SU-DHL-6 (cell line): Measurements from ENCODE around the gene CSNK2A3.

Experiments used
- H2AFZ ChIP-seq: fragments of 200-600 bp; sonication (generic); 2 replicates; pipeline ENCODE4 v1.6.1; 2014; ENCODE audit warnings: low read depth, mild to moderate bottlenecking, moderate library complexity, mixed read lengths, antibody characterized with exemption, low read length; ENCODE audit not compliant: severe bottlenecking
- H3F3A ChIP-seq: fragments of 200-600 bp; shearing (Covaris generic); 2 replicates; pipeline ENCODE4 v1.6.0; 2016; ENCODE audit warnings: antibody characterized with exemption, mild to moderate bottlenecking; ENCODE audit not compliant: insufficient read depth
- H3K27ac ChIP-seq: fragments of 200-600 bp; sonication (generic); 2 replicates; pipeline ENCODE4 v1.5.1; 2016; ENCODE audit warnings: low read depth, mild to moderate bottlenecking, low read length, moderate library complexity, mixed read lengths
- H3K27me3 ChIP-seq: fragments of 200-600 bp; sonication (generic), shearing (Covaris generic); 2 replicates; pipeline ENCODE4 v1.6.0; 2014; ENCODE audit warnings: mild to moderate bottlenecking, low read length
- H3K36me3 ChIP-seq: fragments of 200-600 bp; sonication (generic); 2 replicates; pipeline ENCODE4 v1.6.1; 2014; ENCODE audit warnings: mild to moderate bottlenecking, low read length, mixed read lengths
- H3K4me2 ChIP-seq: fragments of 300-600, 200-600 bp; shearing (Covaris generic), sonication (generic); 2 replicates; pipeline ENCODE4 v1.6.0; 2014; ENCODE audit warnings: low read length, low read depth, mild to moderate bottlenecking; ENCODE audit not compliant: poor library complexity, severe bottlenecking
- H3K4me3 ChIP-seq: fragments of 200-600 bp; sonication (generic); 2 replicates; pipeline ENCODE4 v1.5.1; 2014; ENCODE audit warnings: antibody characterized with exemption, low read length, mild to moderate bottlenecking, mixed read lengths; ENCODE audit not compliant: insufficient read depth, poor library complexity, severe bottlenecking
- H3K79me2 ChIP-seq: fragments of 200-600 bp; sonication (generic); 2 replicates; pipeline ENCODE4 v1.6.1; 2014; ENCODE audit warnings: mild to moderate bottlenecking, low read length, moderate library complexity; ENCODE audit not compliant: insufficient read depth
- H3K9ac ChIP-seq: fragments of 200-600 bp; sonication (generic); 2 replicates; pipeline ENCODE4 v1.7.0; 2014; ENCODE audit warnings: mild to moderate bottlenecking, low read length
- H3K9me2 ChIP-seq: fragments of 200-600 bp; sonication (generic); replicated peaks from 2 replicates; pipeline ENCODE4 v1.6.1; 2014; ENCODE audit warnings: low read length; ENCODE audit not compliant: insufficient read depth
- H3K9me3 ChIP-seq: fragments of 200-600 bp; sonication (generic); 2 replicates; pipeline ENCODE4 v1.6.1; 2014; ENCODE audit warnings: low read length, mixed read lengths; ENCODE audit not compliant: insufficient read depth
- H4K20me1 ChIP-seq: fragments of 200-600 bp; sonication (generic); 2 replicates; pipeline ENCODE4 v1.6.1; 2014; ENCODE audit warnings: low read depth, mild to moderate bottlenecking, antibody characterized with exemption, low read length, moderate library complexity, mixed read lengths
- EZH2phosphoT487 ChIP-seq: fragments of 200-600 bp; sonication (generic), shearing (Covaris generic); conservative IDR thresholded peaks from 2 replicates; pipeline ENCODE4 v1.6.1; 2018; ENCODE audit warnings: mild to moderate bottlenecking, antibody characterized with exemption, low read length, moderate library complexity, mixed read lengths
- TF ChIP-seq, protein P1 (sequence below): fragments of 200-600 bp; sonication (generic); IDR thresholded peaks from one replicate; pipeline ENCODE4 v1.5.1; 2017; ENCODE audit warnings: antibody characterized with exemption, mild to moderate bottlenecking, low read length, moderate library complexity; ENCODE audit not compliant: insufficient read depth, poor library complexity, severe bottlenecking

CSNK2A3 gene

GRCh38 chr11:11334607-11335006 is 18.4 kb downstream of the CSNK2A3 start:
- H3K9ac ChIP-seq: no peak overlapping the region
- H3K9me2 ChIP-seq: no peaks in the 10 kb centered on the region
- H3K27me3 ChIP-seq: no peaks in the 10 kb centered on the region
- no peak overlapping the region for H3K4me3 ChIP-seq
- H3K79me2 ChIP-seq: no peaks in the 10 kb centered on the region
- no peak overlapping the region for H2AFZ ChIP-seq
- H4K20me1 ChIP-seq: no peaks in the 10 kb centered on the region
- no peak overlapping the region for H3K4me2 ChIP-seq
- no peaks in the 10 kb centered on the region for H3F3A ChIP-seq
- no peaks in the 10 kb centered on the region for H3K36me3 ChIP-seq
- TF ChIP-seq, protein P1, sequence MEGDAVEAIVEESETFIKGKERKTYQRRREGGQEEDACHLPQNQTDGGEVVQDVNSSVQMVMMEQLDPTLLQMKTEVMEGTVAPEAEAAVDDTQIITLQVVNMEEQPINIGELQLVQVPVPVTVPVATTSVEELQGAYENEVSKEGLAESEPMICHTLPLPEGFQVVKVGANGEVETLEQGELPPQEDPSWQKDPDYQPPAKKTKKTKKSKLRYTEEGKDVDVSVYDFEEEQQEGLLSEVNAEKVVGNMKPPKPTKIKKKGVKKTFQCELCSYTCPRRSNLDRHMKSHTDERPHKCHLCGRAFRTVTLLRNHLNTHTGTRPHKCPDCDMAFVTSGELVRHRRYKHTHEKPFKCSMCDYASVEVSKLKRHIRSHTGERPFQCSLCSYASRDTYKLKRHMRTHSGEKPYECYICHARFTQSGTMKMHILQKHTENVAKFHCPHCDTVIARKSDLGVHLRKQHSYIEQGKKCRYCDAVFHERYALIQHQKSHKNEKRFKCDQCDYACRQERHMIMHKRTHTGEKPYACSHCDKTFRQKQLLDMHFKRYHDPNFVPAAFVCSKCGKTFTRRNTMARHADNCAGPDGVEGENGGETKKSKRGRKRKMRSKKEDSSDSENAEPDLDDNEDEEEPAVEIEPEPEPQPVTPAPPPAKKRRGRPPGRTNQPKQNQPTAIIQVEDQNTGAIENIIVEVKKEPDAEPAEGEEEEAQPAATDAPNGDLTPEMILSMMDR: no peak
- no peak for TF ChIP-seq EZH2phosphoT487
- no peaks in the 10 kb centered on the region for H3K9me3 ChIP-seq
- H3K27ac ChIP-seq: no peak overlapping the region

DNA sequence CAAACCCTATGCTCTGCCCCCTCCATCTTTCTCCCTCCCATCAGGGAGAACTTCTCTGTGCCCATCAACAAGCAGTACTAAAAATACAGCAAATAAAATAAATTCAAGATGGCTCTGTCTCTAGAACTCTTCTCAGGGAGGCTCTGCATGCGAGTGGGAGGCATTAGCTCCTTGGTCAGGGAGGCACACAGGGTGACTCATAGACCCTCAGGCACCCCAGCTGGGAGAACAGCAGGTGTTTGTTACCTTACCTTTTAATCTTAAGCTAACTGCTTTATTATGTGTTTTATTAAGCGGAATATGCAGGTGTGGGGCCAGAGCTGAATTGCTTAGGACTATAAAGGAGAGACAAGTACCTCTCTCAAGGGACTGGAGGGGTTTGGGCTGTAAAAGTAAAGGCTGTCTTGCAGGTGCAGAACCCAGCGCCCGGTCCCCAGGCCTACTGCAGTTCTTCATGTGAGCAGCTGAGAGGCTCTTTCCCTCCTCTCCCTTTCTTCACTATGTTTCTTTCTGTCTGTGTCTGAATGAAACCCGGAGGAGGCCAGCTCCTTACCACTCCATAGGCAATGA is 20.8 kb downstream of the CSNK2A3 start:
- H3K9ac ChIP-seq: no peak overlapping the region
- no peak overlapping the region for H3K4me2 ChIP-seq
- H3K27ac ChIP-seq: no peak overlapping the region
- no peaks in the 10 kb centered on the region for H3K9me3 ChIP-seq
- H3K4me3 ChIP-seq: no peak overlapping the region
- H3F3A ChIP-seq: no peaks in the 10 kb centered on the region
- no peaks in the 10 kb centered on the region for H3K9me2 ChIP-seq
- H3K27me3 ChIP-seq: no peaks in the 10 kb centered on the region
- H4K20me1 ChIP-seq: no peaks in the 10 kb centered on the region
- TF ChIP-seq, protein P1: no peak
- no peaks in the 10 kb centered on the region for H3K79me2 ChIP-seq
- no peaks in the 10 kb centered on the region for H3K36me3 ChIP-seq
- no peak overlapping the region for H2AFZ ChIP-seq

GRCh38 chr11:11329062-11329806 is 23.8 kb downstream of the CSNK2A3 start:
- H3K27ac ChIP-seq: no peak overlapping the region
- H3K9ac ChIP-seq: no peak overlapping the region
- TF ChIP-seq, protein P1: no peak
- no peak for TF ChIP-seq EZH2phosphoT487
- H3K9me2 ChIP-seq: no peaks in the 10 kb centered on the region
- H3K4me2 ChIP-seq: no peak overlapping the region
- no peaks in the 10 kb centered on the region for H3K27me3 ChIP-seq
- H3F3A ChIP-seq: no peaks in the 10 kb centered on the region
- no peaks in the 10 kb centered on the region for H3K9me3 ChIP-seq
- H3K36me3 ChIP-seq: no peaks in the 10 kb centered on the region
- H4K20me1 ChIP-seq: no peaks in the 10 kb centered on the region
- H3K79me2 ChIP-seq: no peaks in the 10 kb centered on the region
- no peak overlapping the region for H3K4me3 ChIP-seq
- H2AFZ ChIP-seq: no peak overlapping the region
